ENCODE data around the gene ACRV1.

ACRV1 gene

DNA sequence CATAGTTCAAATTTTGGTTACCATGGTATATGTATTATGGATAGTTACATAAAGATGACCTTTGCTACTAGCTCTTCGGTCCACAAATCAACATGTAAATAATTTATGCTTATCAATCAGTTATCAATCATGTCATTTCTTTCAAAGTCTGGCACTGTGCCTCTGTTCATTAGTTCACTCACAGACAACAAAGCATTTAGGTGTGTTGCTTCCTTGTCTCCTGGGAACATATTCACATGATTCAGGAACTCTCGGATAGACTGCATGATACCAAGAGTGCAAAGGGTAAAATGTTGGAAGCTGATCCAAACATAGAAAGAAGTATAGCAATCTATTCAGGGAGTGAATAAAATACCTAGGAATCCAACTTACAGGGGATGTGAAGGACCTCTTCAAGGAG is 14.3 kb upstream of the ACRV1 start:
- no peak for TF ChIP-seq CTCF (conservative IDR thresholded peaks at IDR 0.05; ENCODE audit: low read depth, low read length)
- no peak overlapping the region for H3K4me3 ChIP-seq (ENCODE audit: low read length)

DNA sequence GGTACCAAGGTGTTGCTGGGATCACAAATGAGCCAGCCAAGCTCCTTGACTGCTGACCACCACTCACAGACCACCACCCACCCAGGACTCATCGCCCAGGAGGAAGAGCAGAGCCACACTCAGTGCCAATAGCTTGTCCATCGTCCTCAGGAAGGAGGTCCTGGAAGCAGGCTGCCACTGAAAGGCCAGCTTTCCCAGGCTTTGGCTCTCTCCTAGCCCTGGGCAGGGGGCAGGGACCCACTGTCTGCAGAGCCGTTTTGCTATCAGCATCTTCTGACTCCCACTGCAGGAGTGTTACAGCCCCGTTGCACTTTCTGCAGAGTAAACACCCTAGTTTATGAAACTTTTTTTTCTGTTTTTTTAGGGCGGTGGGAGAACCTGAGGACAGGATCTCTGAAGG is 12.2 kb upstream of the ACRV1 start:
- no peak for TF ChIP-seq CTCF (conservative IDR thresholded peaks at IDR 0.05; ENCODE audit: low read depth, low read length)
- no peak for DNase-seq (ENCODE audit: low read depth)

More for the DNA sequence above, 14.3 kb upstream of the ACRV1 start:
- no peak for DNase-seq (ENCODE audit: low read depth)

GRCh38 chr11:125690006-125690405 is 9.4 kb upstream of the ACRV1 start:
- no peak for DNase-seq (ENCODE audit: low read depth)
- no peak overlapping the region for H3K4me3 ChIP-seq (ENCODE audit: low read length)
- no peak for TF ChIP-seq CTCF (conservative IDR thresholded peaks at IDR 0.05; ENCODE audit: low read depth, low read length)

More for the DNA sequence above, 12.2 kb upstream of the ACRV1 start:
- H3K4me3 ChIP-seq (ENCODE audit: low read length) = no peak overlapping the region

- no peak overlapping the region for H3K4me3 ChIP-seq (ENCODE audit: low read length)
- TF ChIP-seq CTCF (conservative IDR thresholded peaks at IDR 0.05; ENCODE audit: low read depth, low read length) = no peak
- no peak for DNase-seq (ENCODE audit: low read depth)
Observed at GRCh38 chr11:125689274-125689859, 8.7 kb upstream of the ACRV1 start.

DNA sequence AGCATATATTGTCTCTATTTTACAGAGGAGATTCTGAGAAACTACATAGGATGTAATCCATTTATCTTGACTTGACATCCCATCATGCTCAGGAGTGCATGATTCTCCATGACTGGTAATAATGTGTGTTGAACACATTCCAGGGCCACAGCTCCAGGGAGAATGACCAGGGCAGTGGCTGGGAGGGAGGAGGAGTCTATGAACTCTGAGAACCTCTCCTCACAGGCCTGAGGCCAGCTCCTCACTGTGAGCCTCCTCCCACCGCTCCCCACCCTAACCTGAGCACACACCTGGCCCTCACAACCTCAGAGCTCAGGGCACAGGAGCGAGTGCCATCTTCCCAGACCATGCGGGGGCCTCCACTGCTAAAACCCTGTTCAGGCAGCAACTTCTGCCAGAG is 8.0 kb upstream of the ACRV1 start:
- TF ChIP-seq CTCF (conservative IDR thresholded peaks at IDR 0.05; ENCODE audit: low read depth, low read length) = no peak
- H3K4me3 ChIP-seq (ENCODE audit: low read length) = no peak overlapping the region
- no peak for DNase-seq (ENCODE audit: low read depth)

- H3K4me3 ChIP-seq (ENCODE audit: low read length) = no peak overlapping the region
- DNase-seq (ENCODE audit: low read depth) = no peak
- TF ChIP-seq CTCF (conservative IDR thresholded peaks at IDR 0.05; ENCODE audit: low read depth, low read length) = no peak
Observed at GRCh38 chr11:125688066-125688465, 7.4 kb upstream of the ACRV1 start.

DNA sequence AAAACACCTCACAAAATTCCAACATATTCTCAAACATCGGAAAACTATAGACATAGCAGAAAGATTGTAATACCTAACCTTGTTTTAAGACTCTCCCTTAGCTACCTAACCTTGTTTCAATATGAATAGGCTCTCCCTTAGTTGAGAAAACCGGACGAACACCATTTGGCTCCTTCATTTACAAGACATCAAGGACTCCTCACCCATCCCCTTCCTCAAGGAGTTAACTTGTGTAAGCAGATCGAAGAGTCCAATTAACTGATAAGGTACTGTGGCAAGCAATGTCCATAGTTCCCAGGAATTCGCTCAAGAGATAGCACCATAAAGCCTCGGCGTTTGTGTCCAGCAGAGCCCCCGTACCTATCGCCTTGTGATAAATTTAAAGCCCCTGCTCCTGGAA is 4.6 kb upstream of the ACRV1 start:
- DNase-seq (ENCODE audit: low read depth) = no peak
- TF ChIP-seq CTCF (conservative IDR thresholded peaks at IDR 0.05; ENCODE audit: low read depth, low read length) = no peak
- H3K4me3 ChIP-seq (ENCODE audit: low read length) = no peak overlapping the region
